Hematopoietic multipotent progenitor cell treated with erythropoietin and hydrocortisone succinate and interleukin-3 and kit ligand, for 8 days (in vitro differentiated cells): ENCODE results near the gene COX8C.

Source experiments
- DNase-seq: peaks from one replicate; pipeline ENCODE4 v3.0.0-alpha.2; 2015

Gene COX8C

GRCh38 chr14:93346926-93347721, at the start of gene COX8C:
COX8C (plus strand) TSS chr14:93347182; CDS start chr14:93347269, 87 bp downstream.
- DNase-seq, result no peak

GRCh38 chr14:93299416-93299815, 47.6 kb upstream of the COX8C start:
- no peak for DNase-seq

GRCh38 chr14:93299866-93300265, 47.1 kb upstream of the COX8C start:
- no peak for DNase-seq

GRCh38 chr14:93301821-93302447, 45.0 kb upstream of the COX8C start:
- no peak for DNase-seq

- DNase-seq, result no peak
Measured at GRCh38 chr14:93302688-93303581, 44.0 kb upstream of the COX8C start.

GRCh38 chr14:93303659-93304058, 43.3 kb upstream of the COX8C start:
- DNase-seq, result peak; percentile 77

GRCh38 chr14:93304771-93305170, 42.2 kb upstream of the COX8C start:
- peak; percentile 37 for DNase-seq

GRCh38 chr14:93305725-93306418, 41.1 kb upstream of the COX8C start:
- DNase-seq, result peak; percentile 47

GRCh38 chr14:93306812-93307211, 40.2 kb upstream of the COX8C start:
- no peak for DNase-seq

GRCh38 chr14:93308686-93309345, 38.2 kb upstream of the COX8C start:
- no peak for DNase-seq

GRCh38 chr14:93309427-93309966, 37.5 kb upstream of the COX8C start:
- no peak for DNase-seq

GRCh38 chr14:93311082-93311481, 35.9 kb upstream of the COX8C start:
- no peak for DNase-seq

- DNase-seq, result no peak
Measured at GRCh38 chr14:93315575-93315974, 31.4 kb upstream of the COX8C start.

GRCh38 chr14:93316716-93317115, 30.3 kb upstream of the COX8C start:
- no peak for DNase-seq

GRCh38 chr14:93317210-93317874, 29.6 kb upstream of the COX8C start:
- DNase-seq, result no peak

- peak; percentile 57 for DNase-seq
Measured at GRCh38 chr14:93317875-93318807, 28.8 kb upstream of the COX8C start.

- DNase-seq, result no peak
Measured at GRCh38 chr14:93318927-93319326, 28.1 kb upstream of the COX8C start.

- no peak for DNase-seq
Measured at GRCh38 chr14:93319494-93319893, 27.5 kb upstream of the COX8C start.

- DNase-seq, result no peak
Measured at GRCh38 chr14:93319958-93320357, 27.0 kb upstream of the COX8C start.

GRCh38 chr14:93320489-93320888, 26.5 kb upstream of the COX8C start:
- no peak for DNase-seq
